Measurements from ENCODE around the gene CASZ1.

Gene CASZ1

DNA sequence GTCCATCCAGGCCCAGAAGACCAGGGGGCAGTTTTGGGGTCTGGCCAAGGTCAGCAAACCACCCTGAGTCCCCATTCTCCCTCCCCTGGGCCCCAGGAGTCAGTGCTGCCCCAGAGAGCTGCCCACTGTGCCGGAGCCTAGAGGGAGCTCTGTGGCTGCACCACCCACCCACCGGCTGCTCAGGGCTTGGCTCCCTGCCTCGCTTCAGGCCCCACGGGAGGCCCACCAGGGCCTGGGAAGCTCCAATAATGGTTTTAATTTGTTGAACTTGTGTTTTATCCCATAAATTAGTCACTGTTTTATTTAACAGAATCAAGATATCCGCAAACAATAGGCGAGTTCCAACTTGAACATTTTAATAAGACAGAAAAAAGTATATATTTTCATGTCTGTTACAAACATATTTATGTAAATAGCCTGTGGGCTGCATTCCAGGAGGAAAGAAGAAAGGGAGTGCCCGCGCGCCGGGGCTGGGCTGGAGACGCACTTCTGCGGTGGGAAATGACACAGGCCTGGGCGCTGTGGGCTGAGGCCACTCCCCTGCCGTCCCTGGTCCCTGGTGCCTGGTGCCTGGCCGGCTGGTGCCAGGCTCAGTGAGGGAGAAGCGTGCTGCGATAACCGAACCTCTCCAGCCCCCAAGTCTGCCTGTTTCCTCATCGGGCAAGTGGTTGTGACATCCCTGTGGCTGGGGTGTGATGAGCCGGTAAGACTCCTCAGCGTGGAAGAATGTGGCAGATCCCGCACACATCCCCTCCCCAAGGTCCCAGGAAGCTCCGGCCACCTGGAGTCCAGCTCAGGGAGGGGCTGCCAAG, 161.2 kb downstream of the CASZ1 start:
- no peak for DNase-seq

DNA sequence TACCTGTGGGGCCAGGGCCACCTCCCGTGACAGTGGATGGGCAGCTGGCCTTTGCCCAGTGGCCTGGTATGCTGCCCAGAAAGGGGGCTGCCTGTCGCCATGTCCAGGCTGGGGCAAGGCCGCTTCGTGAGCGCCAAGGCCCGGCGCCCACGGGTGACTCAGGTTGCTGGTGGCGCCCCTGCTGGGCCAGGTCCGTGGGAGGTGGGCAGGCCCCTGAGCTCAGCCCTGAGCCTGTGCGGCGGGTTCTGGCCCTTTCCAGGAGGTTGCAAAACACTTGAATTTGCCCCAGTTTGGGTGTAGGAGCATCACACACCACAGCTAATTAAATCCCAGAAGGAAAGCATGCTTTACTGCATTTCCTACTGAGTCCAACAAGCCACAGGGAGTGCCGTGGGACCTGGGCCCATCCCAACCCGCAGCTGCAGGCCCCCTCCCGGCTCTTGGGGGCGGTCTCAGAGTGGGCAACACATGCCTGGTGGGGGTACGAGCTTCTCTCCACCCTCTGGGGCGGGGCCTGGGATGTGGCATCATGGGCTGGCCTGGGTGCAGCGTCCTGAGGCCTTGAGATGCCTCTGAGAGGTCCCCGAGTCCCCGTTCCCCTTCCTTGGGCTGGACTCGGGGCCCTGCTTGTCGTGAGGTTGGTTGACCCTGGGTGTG, 161.9 kb downstream of the CASZ1 start:
- no peak for DNase-seq

DNA sequence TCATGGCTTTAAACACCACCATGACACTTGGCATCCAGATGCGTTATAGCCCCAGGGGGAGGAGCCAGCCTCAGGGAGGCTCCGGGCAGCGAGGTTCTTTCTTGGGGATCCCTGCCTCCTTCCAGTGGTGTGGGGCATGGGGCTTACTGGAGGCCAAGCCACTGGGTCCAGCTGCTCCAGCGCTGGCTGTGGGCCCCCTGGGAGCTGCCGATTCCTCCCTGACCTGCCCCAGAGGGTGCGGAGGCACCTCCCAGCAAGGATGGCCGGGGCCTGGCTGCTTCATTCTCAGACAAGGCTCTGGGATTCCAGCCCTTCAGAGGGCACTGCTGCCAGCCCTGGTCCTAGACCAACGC, 162.4 kb downstream of the CASZ1 start:
- no peak for DNase-seq

DNA sequence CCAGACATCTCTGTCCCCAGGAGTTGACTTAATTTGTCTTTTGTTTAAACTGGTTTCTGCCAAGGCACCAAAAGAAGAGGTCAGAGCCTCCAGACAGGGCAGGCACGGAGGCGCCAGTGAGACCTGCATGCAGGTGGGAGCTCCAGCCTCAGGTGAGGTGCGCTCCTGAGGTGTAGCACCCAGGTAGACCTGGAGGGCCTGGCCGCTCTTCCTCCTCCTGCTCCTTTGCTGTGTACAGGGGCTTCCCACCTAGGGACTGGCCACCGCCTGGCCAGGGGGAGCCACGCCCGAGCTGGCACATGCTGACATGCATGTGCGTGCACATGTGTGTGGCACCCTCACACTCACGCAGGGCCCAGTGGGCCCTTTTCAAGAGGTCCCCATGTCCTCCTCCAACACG, 163.0 kb downstream of the CASZ1 start:
- no peak for DNase-seq

DNA sequence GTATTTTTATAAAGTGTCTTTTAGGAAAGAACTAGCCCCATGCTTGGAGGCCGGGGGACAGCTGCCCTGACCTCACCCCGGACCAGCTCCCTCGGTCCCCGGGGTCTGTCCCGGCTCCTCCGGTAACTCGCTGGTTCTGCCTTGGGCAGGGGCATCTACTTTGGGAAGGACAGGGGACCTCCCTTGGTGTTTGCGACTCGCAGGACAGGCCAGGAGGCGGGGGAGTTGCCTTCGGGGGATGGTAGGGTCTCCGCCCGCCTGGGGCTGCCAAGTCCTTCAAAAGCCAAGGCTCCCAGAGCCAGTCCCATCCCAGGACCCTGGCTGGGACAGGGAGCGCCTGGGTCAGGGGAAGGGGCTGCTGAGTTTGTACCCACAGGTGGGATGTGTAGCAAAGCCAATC, 163.8 kb downstream of the CASZ1 start:
- DNase-seq: no peak

DNA sequence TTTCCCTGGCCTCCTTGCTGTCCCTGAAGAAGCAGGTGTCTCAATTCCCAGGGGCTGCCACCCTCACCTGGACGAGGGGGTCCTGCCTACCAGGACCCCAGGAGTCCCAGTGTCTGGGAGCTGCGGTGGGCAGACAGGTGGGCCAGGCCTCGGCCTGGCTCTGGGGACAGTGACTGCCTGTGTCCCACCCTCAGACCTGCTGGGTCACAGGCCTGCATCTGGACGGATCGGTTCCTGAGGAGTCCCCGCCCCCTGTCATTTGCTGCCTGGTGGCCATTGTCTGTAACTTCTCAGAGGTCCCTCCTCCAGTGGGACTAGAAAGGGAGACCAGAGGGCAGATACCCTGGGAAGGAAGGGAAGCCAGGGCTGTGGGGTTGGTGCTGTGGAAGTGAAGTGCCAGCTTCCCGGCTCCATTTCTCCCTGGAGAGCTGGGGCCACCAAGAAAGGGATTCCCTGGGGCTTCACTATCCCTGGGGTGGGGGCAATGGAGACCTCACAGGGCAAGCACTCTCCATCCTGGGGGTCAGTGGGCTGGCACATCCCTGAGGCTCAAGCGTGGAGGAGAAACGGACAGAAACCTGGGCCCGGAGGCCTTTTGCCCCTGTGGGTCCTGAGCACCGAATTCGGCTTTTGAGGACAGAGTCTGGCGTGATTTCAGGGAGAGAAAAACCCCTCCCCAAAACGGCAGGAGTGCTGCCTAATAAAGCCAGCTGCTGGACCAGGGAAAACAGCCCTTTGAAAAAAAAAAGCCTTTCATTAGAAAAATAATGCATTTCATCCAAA, 164.4 kb downstream of the CASZ1 start:
- DNase-seq: peak; percentile 25

DNA sequence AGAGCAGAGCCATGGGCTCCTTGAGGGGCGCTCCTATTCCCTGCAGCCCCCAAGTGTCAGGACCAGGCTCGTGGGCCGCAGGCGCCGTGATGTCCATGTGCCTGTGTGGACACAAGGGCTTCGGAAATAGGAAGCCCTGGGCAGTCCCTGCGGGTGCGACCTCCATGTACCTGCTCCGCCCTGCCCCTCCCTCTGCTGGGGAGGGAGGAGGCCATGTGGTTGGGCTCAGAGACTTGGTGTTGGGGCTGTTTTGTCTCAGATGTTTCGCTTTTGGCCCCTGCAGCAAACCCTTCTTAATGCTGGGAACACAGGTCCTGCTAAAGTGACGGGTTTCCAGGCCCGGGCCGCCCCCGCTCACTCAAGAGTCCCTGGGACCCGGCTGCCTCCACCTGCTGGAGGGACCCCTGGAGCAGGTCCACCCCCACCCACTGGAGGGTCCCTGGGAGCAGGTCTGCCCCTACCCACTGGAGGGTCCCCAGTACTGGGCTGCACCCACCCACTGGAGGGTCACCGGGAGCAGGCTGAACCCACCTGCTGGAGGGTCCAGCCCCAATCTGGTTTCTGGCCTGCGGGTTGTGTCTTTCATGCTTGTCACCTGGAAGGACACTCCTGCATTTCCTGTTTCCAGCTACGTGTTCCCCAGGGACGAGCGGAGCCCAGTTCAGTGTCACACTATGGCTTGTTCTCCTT, 165.2 kb downstream of the CASZ1 start:
- peak; percentile 63 for DNase-seq

DNA sequence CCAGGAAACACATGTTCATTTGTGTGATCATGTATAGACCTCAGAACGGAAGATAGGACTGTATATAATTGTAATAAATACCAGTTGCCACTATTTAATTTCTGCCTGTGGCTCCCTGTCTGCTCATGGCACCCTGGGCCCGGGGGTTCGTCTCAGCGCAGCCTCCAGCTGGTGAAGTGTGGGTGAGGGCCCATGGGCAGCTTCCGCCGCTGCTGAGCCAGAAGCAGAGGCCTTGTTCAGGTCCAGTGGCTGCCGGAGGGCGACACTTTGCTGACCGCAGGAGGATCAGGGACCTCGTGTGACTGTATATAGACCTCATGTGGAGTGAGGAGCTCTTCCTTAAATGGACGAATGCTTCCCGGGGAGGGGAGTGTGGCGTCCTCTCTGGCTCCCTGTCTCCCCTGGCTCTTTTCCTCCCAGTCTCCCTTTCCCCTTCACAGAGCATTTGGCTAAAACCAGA, 165.8 kb downstream of the CASZ1 start:
- no peak for DNase-seq

DNA sequence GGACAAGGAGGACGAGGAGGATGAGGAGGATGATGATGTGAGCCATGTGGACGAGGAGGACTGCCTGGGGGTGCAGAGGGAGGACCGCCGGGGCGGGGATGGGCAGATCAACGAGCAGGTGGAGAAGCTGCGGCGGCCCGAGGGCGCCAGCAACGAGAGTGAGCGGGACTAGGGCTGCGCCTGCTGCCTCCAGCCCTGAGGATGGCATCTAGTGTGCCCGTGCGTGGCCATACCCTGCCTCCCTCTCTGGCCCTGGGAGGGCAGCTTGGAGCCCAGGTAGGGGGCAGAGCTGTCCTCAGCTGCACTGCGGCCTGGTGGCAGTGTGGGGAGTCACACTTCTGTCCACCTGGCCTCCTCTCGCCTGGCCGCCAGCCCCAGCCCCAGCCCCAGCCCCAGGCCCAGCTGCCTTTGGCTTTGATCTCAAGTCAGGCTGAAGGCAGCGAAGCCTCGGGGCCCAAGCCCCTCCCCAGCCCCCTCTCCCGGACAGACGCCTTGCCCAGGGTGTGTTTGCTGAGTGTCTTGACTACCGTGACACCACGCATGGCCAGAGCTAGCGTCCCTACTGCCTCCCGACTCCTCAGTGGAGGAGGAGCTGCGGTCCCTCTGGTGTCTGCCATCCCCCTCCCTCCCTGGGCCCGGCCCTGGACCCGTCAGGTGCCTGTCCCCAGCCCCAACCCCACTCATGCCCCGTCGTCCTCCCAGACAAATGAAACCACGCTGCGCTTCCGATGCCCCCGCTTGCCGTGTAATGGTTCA, 166.5 kb downstream of the CASZ1 start:
- no peak for DNase-seq

DNA sequence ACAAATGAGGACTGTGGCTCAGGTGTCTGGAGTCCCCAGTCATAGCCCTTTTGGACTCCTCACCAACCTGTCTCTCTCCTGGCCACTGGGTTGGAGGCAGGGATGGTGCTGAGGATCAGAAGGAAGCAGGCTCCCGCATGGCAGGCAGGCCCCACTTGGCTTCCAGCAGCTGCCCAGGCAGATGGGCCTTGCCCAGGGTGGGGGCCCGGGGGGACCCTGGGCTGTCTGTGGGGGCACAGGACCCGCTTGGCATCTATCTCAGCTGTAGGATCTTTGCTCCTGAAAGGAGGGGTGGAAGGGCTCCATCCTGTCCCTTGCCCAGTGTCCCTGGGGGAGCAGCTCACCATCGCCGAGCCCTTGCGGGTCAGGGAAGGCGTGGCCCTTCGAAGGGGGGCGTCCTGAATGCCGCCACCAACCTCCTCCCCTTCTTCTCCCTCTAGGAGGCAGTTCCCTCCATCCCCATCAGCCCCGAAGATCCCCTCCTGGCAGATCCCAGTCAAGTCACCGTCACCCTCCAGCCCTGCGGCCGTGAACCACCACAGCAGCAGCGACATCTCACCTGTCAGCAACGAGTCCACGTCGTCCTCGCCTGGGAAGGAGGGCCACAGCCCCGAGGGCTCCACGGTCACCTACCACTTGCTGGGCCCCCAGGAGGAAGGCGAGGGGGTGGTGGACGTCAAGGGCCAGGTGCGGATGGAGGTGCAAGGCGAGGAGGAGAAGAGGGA, 167.2 kb downstream of the CASZ1 start:
- no peak for DNase-seq

DNA sequence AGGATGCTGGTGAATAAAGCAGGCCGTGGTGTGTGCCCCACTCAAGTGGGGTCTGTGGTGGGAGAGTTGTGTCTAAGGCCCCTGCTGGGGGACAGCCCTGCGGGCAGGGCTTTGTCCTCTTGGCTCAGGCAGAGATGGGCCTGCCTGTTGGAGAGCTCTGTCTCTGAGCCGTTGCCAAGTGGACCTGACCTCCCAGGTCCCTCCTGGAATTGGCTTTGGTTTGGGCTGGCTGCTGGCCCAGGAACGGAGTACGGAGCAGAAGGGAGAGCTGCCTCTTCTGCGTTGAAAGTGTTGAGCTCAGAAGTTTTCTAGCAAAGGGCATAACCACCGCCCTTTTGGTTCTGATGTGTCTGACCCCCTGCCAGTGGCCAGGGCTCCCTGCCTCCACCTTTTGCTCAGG, 167.8 kb downstream of the CASZ1 start:
- DNase-seq: no peak

DNA sequence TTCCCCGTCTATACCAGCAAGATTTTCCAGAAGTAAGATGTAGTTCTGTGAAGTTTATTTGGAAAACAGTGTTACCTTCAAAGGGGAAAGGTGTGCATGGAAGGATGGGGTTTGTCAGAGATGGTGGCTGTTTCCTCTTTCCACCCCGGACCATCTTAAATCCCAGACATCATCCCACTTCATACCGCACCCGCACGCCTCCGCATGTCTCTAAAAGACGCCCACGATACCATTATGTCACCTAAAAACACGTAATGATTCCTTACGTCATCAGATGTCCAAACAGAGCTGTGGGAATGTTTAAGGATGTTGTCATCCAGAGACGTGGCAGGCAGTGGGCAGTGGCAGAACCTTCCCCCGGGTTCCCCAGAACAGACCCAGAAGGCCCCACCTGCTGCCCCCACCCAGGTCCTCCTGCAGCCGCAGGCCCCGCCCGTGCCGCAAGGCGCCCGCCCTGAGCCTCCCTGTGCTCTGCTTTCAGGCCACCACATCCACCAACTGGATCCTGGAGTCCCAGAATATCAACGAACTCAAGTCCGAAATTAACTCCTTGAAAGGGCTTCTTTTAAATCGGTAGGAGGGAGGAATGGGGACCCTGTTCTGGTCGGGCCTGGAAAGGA, 169.5 kb downstream of the CASZ1 start:
- no peak for DNase-seq

DNA sequence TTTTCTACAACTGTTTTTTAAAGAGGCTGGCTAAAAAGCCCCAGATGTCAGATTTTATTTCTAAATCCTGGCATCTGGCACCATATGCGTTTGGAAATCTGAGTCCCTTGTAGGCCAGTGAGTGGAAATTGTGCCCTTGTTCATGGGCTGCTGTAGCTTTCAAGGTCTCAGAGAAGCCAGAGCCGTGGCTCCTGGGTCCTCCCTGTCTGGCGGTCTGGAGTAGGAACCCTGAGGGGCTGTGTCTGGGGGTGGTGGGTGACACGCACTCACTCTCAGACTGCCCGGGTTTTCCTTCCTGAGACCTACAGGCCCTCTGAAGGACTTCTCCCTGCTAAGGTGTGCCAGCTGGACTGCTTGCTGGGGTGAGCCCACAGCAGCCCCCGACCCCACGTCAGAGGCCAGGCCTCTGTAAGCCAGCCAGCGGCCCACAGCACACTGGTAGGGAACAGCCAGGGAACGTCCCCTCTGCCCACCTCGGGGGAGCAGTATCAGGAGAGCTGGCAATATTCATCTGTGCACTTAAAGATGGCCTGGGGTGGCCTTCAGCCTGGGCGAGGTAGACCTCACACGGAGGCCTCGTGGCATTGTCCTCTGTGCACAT, 170.2 kb downstream of the CASZ1 start:
- DNase-seq: no peak

DNA sequence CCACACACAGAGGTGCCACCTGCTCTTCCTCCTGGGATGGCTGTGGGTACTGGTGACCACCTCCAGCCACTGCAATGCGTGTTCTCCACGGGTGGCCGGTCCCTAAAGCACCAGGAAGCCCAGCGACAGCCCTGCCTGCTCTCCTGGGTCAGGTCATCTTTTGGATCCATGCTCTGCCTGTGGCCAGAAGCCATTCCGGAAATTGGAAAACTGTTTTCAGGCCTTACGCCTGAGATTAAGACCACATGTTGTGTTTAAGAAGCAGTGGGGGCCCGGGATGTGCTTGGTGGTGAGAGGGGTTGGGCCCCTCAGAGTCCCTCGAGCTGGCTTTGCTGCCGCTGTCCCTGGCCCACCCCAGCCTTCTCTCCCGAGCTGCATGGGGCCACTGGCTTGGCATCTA, 170.9 kb downstream of the CASZ1 start:
- no peak for DNase-seq

DNA sequence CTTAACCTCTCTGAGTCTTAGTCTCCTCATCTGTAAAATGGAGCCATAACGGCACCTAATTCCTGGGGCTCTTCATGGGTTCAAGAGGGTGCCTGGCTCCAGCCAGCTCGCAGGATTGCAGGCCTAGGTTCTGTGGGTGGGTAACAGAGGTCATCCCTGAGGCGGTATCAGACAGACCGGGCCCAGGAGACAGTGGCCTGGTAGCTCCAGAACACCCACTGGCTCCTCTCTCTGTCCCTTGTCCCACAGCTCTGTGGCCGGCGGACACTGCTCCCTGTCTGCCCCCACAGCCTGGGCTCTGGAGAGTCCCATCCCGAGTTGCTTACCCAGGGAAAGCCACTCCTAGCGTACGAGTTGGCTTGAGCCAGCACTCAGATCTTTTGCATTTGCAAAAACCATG, 171.4 kb downstream of the CASZ1 start:
- no peak for DNase-seq

DNA sequence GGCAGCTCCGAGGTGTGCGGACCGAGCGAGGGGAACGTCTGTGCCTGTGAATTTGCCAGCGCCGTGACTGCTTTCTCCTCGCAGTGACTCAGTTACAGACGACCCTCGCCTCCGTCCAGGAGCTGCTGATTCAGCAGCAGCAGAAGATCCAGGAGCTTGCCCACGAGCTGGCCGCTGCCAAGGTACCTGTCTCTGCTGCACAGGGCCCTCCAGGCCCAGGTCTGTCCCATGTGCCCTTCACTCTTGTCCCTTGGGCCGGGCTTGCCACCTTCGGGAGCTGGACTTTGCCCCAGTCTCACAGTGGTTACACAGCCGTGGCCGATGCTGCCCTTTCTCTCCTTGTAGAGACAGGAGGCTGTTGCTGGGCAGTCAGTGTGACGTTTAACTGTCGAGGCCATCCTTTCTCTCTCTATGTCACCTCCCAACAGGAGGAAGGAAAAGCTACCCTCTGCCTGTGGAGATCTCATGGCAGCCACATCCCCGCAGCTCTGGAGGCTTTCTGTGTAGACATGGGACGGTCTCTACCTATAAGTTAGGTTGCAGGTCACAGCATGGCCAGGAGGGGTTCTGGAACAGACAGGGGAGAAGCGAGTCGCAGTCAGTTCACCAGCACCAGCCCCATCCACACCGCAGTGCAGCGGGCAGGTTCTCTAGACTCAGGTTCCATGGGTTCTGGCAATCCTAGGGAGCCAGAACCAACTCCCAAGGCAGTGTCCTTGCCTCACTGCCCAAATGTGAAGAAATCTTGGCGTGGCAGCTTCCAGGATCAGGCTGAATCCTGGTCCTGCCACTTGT, 172.0 kb downstream of the CASZ1 start:
- DNase-seq: no peak

DNA sequence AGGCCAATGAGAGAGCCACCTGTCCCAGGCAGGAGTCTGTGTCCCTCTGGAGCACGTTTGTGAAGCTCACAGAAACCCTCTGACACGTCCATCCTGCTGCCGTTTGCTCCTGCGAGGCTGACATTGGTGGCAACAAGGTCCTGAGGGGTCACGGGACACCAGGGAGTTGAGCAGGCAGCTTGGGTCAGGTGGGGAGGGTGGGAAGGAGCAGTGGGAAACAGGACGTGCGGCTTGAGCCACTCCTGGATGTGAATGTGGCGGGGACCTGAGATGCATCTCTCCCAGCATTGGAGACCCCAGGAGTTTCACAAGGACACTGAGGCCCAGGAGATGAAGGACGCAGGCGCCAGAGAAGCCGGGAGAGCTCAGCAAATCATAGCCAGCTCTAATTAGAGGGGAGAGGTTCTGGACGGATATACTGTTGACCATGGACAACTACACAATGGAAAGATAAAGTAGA, 172.7 kb downstream of the CASZ1 start:
- DNase-seq: no peak

DNA sequence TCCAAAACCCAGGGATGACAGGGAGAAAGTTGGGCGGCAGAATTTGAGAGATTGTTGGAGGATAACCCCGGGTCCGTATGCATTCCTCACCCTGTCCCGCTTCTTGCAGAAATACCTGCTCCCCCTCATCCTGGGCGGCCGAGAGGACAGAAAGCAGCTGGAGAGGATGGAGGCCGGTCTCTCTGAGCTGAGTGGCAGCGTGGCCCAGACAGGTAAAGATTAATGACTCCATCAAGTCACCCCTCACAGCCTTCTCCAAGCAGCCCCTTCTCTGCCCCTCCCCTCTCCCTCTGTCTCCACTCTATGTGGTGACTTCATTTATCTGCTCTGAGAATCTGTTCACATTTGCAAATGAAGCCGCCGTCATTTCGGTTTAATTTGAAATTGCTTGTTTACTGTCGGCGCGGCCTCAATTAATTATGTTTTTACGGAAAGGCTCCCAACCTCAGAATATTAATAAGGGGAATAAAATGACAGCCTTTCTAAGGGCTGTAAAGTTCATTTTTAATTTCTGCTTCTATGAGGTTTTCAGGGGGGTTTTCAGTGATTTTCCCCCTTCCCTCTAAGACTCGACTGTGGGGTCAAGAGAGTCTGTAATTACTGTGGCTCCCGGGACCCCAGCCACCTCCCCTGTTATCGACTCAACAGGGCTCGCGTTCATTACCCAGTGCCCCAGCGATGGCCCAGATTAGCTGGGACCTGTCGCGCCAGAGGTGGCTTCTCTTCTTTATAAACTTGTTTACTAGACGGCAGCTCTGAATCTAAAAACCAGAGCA, 173.3 kb downstream of the CASZ1 start:
- DNase-seq: no peak

DNA sequence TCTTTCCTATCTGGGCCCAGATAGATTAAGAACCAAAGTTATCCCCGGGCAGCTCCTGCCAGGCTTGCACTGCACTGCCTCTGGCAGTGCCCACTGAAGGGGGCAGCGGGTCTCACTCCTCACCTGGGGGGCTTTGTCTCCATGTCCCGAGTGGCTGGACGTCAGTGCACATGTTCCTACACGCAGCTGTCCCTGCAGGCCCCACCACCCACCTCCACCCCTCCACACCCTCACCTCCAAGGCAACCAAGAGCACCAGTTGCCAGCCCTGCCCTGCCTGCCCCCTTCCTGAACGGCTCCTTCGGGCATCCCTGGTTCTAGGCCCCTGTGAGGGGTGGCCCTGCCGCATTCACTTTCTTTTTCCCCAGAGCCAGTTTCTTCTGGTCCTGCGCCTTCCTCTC, 174.5 kb downstream of the CASZ1 start:
- DNase-seq: no peak
